ENCODE measurements around the gene KCTD5.

KCTD5 gene

DNA sequence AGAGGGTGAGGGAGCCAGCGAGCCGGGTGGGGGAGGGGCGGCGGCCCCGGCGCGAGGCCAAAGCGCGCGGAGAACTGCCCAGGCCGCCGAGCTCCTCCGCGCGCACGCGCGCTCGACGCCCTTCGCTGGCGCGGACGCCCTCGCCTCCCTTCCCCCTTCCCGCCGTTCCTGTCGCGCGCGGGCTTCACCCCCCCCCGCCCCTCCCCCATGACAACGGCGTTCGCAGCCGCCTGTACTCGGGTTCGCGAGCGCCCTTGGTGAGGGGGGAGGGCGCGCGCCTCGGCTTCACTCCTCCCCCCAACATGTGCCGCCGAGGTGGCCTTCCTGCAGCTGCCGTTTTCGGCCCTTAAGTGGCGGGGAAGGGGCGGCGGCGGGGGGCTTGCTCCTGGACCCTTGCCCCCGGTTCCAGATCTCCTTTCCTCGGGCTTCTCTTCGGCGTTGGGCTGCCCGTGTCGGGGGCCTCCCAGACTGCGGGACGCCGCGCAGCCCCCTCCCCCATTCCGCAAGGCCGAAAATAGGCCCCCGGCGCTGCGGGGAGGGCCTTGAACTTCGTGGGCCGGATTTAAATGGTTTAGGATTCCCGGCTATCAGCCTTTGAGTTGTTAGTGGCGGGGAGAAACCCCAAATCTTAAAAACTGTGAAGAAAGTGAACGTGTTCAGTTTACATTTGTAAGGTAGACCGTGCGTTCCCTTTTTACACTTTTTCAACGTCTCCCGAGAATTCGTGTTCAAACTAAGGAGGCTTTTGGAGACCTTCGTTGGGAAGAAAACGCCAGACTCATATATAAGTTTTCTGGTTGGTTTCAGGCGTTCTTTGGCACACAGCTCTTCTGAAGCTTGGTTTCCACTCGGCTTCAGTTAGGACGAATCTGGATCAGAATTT lies 70.8 kb downstream of the KCTD5 start:
- DNase-seq: peak in 1 of 2 experiments; percentile 87

DNA sequence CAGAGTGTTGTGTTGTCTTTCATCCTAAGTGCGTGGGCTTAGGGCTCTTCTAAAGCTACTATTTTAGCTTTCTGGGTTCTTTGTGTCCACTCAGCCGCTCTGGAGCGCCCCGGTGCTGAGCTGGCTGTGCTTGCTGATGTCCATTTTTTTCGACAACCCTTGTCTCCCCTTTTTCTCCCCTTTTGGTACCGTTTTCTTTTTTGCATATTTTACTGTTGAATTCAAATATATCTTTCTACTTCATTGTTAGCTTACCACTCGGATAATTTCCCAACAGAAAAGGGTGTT lies 71.4 kb downstream of the KCTD5 start:
- no peak for DNase-seq

DNA sequence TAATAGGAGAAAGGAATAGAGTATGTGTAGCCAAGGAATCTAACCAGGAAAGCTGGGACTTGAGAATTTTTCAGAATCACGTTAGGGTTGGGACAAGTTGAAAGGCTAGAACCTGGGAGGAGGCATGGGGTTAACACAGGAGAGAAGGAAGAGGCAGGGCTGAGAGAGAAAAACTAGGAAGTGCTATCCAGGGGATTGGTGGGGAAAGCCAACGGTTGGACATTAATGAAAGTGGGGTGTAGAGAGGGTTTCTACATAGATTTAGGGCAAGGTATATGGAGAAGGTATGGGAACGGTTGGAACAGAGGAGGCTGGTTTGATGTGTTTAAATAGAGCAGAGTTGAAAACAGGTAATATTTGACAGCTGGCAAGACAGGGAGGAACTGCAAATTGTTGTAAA lies 72.8 kb downstream of the KCTD5 start:
- DNase-seq: no peak

DNA sequence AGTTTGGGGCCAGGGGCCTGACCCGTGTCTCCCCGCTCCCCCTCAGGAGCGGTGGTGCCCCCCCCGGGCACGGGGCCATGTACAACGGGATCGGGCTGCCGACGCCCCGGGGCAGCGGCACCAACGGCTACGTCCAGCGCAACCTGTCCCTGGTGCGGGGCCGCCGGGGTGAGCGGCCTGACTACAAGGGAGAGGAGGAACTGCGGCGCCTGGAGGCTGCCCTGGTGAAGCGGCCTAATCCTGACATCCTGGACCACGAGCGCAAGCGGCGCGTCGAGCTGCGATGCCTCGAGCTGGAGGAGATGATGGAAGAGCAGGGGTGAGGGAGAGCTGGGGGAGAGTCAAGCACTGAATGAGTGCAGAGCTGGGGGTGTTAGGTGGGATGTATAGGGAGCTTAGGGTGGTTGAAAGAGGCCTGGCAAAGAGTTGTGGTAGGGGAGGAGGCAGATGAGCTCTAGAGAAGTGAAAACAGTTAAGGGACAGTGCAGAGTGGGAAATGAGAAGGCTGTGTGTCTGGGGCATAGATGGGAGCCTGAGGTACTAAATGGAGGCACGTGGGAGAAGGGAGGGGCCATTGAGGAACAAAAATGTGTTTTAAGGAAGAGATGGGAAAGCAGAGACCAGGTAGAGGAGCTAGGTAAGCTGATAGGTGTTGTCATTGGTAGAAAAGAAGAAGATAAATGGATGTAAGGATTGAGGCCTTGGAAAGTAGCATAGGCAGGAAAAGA lies 74.1 kb downstream of the KCTD5 start:
- no peak for DNase-seq

DNA sequence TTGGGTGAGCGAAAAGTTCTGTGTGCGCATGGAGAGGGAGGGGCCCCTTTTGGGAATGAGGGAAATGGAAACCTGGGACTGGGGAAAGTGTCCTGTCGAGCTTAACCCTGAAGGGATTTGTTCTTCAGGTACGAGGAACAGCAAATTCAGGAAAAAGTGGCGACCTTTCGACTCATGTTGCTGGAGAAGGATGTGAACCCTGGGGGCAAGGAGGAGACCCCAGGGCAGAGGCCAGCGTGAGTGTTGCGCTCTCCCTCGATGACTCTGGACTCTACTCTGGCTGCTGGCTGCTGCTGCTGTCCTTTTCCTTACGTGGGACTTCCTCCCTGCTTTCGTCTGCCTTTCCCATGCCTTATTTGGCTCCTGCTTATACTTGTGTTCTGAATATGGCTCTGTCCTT lies 75.0 kb downstream of the KCTD5 start:
- DNase-seq: no peak

Data from NCI-H526 (cell line).